Panc1 (cell line): ENCODE measurements around the gene DOCK4. TPM values are rescaled to one million over a fixed set of nuclear protein-coding genes. Genes with fewer than 3 reads are reported as not detected.

ENCODE experiments used
- ATAC-seq: fragments of 200-7000 bp; cut with Tn5 transposase; 2 replicates; pipeline ENCODE4 v1.9.1; 2020; ENCODE audit warnings: mild to moderate bottlenecking, moderate library complexity
- BruUV-seq: library from RNA; stranded (reverse); fragments of 400-500 nt; replicated peaks from 2 replicates; lab custom pipeline; 2021; lab: Mats Ljungman, UMichigan
- CTCF ChIA-PET: fragments of 300-600 bp; sonication (Branson Sonifier 250); formaldehyde crosslinking; loops from one replicate; lab custom pipeline; 2022; ENCODE audit warnings: antibody characterized with exemption; lab: Charles Lee
- POLR2A ChIA-PET: fragments of 300-600 bp; sonication (Branson Sonifier 250); formaldehyde crosslinking; loops from one replicate; lab custom pipeline; 2022; ENCODE audit warnings: antibody characterized with exemption; lab: Charles Lee
- DNase-seq: peaks from one replicate; pipeline ENCODE4 v3.0.0-alpha.2; 2010; ENCODE audit warnings: low read depth, low spot score
- H3K27ac ChIP-seq: 2 replicates; pipeline ENCODE4 v1.5.1; 2011; ENCODE audit warnings: mild to moderate bottlenecking, low read length, inconsistent platforms
- H3K27me3 ChIP-seq: fragments of 200-500 bp; sonication (Bioruptor generic); 2 replicates; pipeline ENCODE4 v1.6.0; 2014; ENCODE audit warnings: low read length, inconsistent platforms; ENCODE audit not compliant: control insufficient read depth, insufficient read depth
- H3K36me3 ChIP-seq: fragments of 200-500 bp; sonication (Bioruptor generic); 2 replicates; pipeline ENCODE4 v1.5.1; 2014; ENCODE audit warnings: inconsistent platforms, mild to moderate bottlenecking, low read length, moderate library complexity; ENCODE audit not compliant: control insufficient read depth, insufficient read depth
- H3K4me1 ChIP-seq: 2 replicates; pipeline ENCODE4 v1.5.1; 2011; ENCODE audit warnings: inconsistent platforms, mild to moderate bottlenecking, low read length, moderate library complexity; ENCODE audit not compliant: control insufficient read depth, insufficient read depth
- H3K4me3 ChIP-seq, 2 experiments: 2 replicates each; pipeline ENCODE4 v1.5.1; 2011 to 2012; ENCODE audit warnings: low read depth in 2 of 2, low read length in 2 of 2, mild to moderate bottlenecking in 2 of 2, inconsistent platforms in 1 of 2, moderate library complexity in 1 of 2
- H3K9me3 ChIP-seq: fragments of 200-500 bp; sonication (Bioruptor generic); 2 replicates; pipeline ENCODE4 v1.5.1; 2014; ENCODE audit warnings: low read depth, mild to moderate bottlenecking, inconsistent platforms, low read length, moderate library complexity; ENCODE audit not compliant: control insufficient read depth, insufficient read depth
- POLR2AphosphoS5 ChIP-seq: IDR thresholded peaks from 2 replicates; pipeline ENCODE4 v1.6.1; 2012; ENCODE audit warnings: mild to moderate bottlenecking, low read depth, low read length, moderate library complexity
- SIN3A ChIP-seq: IDR thresholded peaks from 2 replicates; pipeline ENCODE4 v1.6.1; 2012; ENCODE audit warnings: low read depth, mild to moderate bottlenecking, low read length, moderate library complexity, borderline replicate concordance; ENCODE audit not compliant: insufficient read depth
- TCF7L2 ChIP-seq: IDR thresholded peaks from 2 replicates; pipeline ENCODE4 v1.6.1; 2011; ENCODE audit warnings: mild to moderate bottlenecking, low read depth, low read length, inconsistent platforms
- in situ Hi-C: cut with HindIII; loops from 2 replicates; pipeline ENCODE4 v1.10.0; 2016; ENCODE audit warnings: low sequenced_read_pairs, low pct_unique_long_range_greater_than_20kb
- intact Hi-C: fragments of 100-400 bp; cut with micrococcal nuclease; formaldehyde crosslinking; loops from one replicate; pipeline ENCODE4 v1.10.0; 2022; ENCODE audit not compliant: unreplicated experiment
- total RNA-seq: library from RNA; stranded (reverse); gene quantifications from one replicate; pipeline ENCODE4 v1.2.1, GENCODE V29; 2021; ENCODE audit not compliant: unreplicated experiment
- TF ChIP-seq, protein P1 (sequence below), 2 experiments: IDR thresholded peaks; 2 replicates each; pipeline ENCODE4 v1.6.1; 2011 to 2012; ENCODE audit warnings: low read depth in 2 of 2, control low read depth in 1 of 2, low read length in 1 of 2, mild to moderate bottlenecking in 1 of 2, moderate library complexity in 1 of 2; ENCODE audit not compliant: insufficient read depth in 1 of 2
- TF ChIP-seq, protein P2 (sequence below): fragments of 450-650 bp; IDR thresholded peaks from 2 replicates; pipeline ENCODE4 v1.5.1; 2017; ENCODE audit warnings: mild to moderate bottlenecking

The DOCK4 gene
- total RNA-seq, 1 experiment from 2014 or later = 10.8 TPM

DNA sequence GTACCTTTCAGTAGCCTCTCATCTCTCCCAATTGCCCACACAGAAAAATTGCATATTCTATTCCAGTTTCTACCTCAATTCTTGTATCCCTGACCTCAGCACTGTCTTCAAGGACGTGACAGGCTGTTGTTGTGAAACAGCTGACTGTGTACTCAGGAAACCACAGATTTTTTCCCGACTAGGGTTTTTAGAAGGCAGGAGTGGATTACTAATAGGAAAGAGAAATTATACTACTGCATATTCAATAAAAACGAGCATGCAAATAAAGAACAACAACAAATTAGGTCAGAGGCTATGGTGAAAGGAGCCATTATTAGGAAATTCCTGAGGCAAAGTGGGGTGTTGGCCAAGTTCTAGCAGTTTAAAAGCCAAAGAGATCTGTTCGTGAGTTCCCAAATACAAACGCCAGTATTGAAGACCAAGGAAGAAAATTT is 93.4 kb downstream of the DOCK4 start:
- no peaks in the 10 kb centered on the region for H3K36me3 ChIP-seq
- TF ChIP-seq, protein P1, sequence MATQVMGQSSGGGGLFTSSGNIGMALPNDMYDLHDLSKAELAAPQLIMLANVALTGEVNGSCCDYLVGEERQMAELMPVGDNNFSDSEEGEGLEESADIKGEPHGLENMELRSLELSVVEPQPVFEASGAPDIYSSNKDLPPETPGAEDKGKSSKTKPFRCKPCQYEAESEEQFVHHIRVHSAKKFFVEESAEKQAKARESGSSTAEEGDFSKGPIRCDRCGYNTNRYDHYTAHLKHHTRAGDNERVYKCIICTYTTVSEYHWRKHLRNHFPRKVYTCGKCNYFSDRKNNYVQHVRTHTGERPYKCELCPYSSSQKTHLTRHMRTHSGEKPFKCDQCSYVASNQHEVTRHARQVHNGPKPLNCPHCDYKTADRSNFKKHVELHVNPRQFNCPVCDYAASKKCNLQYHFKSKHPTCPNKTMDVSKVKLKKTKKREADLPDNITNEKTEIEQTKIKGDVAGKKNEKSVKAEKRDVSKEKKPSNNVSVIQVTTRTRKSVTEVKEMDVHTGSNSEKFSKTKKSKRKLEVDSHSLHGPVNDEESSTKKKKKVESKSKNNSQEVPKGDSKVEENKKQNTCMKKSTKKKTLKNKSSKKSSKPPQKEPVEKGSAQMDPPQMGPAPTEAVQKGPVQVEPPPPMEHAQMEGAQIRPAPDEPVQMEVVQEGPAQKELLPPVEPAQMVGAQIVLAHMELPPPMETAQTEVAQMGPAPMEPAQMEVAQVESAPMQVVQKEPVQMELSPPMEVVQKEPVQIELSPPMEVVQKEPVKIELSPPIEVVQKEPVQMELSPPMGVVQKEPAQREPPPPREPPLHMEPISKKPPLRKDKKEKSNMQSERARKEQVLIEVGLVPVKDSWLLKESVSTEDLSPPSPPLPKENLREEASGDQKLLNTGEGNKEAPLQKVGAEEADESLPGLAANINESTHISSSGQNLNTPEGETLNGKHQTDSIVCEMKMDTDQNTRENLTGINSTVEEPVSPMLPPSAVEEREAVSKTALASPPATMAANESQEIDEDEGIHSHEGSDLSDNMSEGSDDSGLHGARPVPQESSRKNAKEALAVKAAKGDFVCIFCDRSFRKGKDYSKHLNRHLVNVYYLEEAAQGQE (IDR thresholded peaks at IDR 0.05; ENCODE audit: insufficient read depth in 1 of 2, low read depth in 2 of 2, low read length in 1 of 2) = no peak
- TF ChIP-seq POLR2AphosphoS5 (no peak), SIN3A (no peak), TCF7L2 (no peak)
- TF ChIP-seq, protein P2, sequence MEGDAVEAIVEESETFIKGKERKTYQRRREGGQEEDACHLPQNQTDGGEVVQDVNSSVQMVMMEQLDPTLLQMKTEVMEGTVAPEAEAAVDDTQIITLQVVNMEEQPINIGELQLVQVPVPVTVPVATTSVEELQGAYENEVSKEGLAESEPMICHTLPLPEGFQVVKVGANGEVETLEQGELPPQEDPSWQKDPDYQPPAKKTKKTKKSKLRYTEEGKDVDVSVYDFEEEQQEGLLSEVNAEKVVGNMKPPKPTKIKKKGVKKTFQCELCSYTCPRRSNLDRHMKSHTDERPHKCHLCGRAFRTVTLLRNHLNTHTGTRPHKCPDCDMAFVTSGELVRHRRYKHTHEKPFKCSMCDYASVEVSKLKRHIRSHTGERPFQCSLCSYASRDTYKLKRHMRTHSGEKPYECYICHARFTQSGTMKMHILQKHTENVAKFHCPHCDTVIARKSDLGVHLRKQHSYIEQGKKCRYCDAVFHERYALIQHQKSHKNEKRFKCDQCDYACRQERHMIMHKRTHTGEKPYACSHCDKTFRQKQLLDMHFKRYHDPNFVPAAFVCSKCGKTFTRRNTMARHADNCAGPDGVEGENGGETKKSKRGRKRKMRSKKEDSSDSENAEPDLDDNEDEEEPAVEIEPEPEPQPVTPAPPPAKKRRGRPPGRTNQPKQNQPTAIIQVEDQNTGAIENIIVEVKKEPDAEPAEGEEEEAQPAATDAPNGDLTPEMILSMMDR = no peak
- BruUV-seq = no TSS peak
- intact Hi-C loops (no loop called here), in situ Hi-C loops (no loop called here)
- H3K27ac ChIP-seq = no peak overlapping the region
- ChIA-PET POLR2A (no interaction called here), CTCF (no interaction called here)
- no peak for ATAC-seq
- H3K27me3 ChIP-seq = no peaks in the 10 kb centered on the region
- H3K4me3 ChIP-seq = no peak overlapping the region
- no peaks in the 10 kb centered on the region for H3K4me1 ChIP-seq
- no peaks in the 10 kb centered on the region for H3K9me3 ChIP-seq
- no peak for DNase-seq

DNA sequence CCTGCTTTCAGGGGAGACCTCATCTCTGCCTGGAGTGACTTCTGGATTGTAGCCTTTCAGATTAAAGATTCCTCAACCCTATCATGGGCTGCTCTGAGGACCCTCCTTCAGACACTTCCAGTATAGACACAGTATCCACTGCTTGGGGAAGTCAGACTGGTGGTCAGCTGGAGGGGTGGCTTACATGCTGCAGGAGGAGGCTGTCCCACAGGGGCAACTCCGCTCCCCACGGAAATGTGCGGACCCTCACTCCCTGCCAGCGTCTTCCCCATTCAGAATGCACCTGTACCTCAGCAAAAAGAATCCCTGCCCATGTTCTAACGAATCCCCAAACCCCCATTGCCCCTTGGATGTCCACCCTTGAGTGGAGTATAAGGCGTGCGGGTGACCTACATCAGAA is 95.5 kb downstream of the DOCK4 start:
- H3K27ac ChIP-seq = no peak overlapping the region
- no peaks in the 10 kb centered on the region for H3K9me3 ChIP-seq
- intact Hi-C loops (no loop called here), in situ Hi-C loops (no loop called here)
- no peak for DNase-seq
- ChIA-PET CTCF (no interaction called here), POLR2A (no interaction called here)
- no peaks in the 10 kb centered on the region for H3K4me1 ChIP-seq
- H3K27me3 ChIP-seq = no peaks in the 10 kb centered on the region
- TF ChIP-seq, protein P2 = no peak
- TF ChIP-seq SIN3A (no peak), TCF7L2 (no peak), POLR2AphosphoS5 (no peak)
- TF ChIP-seq, protein P1 (IDR thresholded peaks at IDR 0.05; ENCODE audit: insufficient read depth in 1 of 2, low read depth in 2 of 2, low read length in 1 of 2) = no peak
- no peaks in the 10 kb centered on the region for H3K36me3 ChIP-seq
- ATAC-seq = no peak
- BruUV-seq = no TSS peak
- H3K4me3 ChIP-seq = no peak overlapping the region
